GM19372 (cell line): ENCODE results near the gene EFHC1.

Source experiments
- ATAC-seq: cut with Tn5 transposase; IDR thresholded peaks from one replicate; pipeline ENCODE4 v1.9.1; 2021; ENCODE audit warnings: mild to moderate bottlenecking, low read depth, moderate library complexity; ENCODE audit not compliant: unreplicated experiment

The EFHC1 gene

DNA sequence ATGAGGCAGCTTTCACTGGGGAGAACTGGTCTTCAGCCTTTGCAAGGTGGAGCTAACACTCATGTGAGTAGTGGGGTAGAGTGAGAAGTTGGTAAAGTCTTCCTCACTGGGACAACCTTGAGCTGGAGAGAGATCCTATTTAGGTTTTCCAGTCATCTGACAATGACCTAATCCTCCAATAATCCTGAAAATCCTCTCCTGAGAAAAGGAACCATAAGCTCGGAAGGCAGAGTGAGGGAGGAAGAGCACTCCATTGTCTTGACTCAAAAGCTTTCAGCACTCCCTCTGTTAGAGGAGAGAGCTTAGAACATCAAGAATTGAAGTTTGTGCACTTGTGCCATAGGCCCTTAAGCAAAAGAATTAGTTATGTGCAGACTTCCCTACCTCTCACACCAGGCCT is 78.9 kb downstream of the EFHC1 start:
- no peak for ATAC-seq

DNA sequence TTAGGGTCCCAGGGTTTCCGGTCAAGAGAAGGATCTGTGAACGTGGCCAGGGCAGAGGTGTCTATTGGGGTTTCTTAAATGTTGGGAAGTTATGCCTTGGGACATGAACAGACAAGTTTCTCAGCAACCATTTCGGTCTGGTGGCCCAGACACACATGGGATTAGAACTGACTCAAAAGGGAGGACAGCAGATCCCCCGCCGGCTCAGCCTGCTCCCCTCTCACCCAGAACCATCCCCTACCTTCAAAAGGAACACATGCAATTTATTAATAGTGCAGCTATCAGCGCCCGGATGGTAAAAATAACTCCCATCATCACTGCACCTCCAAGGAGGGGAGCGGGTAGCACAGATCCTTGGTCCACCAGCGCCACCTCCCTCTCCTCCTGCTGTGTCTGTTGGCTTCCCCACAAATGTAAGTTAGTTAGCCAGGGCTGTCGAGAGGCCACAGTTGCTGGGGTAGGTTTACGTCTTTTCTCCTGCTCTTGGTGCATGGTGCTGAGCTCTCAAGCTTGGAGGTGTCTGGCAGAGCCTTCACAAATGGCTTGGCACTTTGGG is 79.6 kb downstream of the EFHC1 start:
- ATAC-seq: no peak

DNA sequence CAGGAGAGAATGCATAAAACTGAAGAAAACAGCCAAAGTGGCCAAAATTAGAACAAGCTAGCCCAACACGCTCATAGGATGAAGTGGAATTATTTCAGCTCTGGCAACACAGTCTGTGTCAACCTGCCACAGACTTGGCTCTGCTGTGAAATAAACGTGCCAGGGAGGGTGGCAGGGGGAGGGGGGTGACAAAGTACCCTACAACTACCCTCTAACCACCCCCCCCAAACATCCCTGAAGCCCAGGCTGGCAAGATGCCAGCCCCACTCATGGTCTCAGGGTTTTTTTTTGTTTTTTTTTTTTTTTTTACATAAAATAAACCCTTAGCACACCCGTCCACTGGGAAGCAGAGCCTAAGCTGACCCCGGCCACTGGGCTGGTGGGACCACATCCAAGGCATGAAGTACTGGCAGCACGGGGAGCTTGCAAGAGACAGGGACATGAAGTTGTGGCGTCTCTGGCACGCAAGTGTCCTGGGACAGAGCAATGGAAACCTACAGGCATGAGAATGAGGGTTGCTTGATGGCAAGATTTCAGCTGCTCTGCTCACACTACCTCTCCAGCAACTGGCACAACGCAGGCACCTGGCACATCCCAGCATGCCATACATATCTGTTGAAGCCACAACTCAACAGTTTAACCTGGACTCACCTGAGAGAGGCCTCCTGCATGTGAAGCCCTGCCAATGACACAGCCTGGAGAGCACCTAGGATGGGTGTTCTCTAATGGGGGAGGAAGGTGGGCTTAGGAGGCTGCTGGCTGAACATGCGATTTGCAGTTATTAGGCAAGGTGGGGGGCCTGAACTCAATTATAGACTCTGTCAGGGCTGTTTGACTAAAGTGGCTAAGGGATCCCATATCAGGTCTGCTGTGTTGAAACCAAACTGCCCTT is 80.3 kb downstream of the EFHC1 start:
- no peak for ATAC-seq

DNA sequence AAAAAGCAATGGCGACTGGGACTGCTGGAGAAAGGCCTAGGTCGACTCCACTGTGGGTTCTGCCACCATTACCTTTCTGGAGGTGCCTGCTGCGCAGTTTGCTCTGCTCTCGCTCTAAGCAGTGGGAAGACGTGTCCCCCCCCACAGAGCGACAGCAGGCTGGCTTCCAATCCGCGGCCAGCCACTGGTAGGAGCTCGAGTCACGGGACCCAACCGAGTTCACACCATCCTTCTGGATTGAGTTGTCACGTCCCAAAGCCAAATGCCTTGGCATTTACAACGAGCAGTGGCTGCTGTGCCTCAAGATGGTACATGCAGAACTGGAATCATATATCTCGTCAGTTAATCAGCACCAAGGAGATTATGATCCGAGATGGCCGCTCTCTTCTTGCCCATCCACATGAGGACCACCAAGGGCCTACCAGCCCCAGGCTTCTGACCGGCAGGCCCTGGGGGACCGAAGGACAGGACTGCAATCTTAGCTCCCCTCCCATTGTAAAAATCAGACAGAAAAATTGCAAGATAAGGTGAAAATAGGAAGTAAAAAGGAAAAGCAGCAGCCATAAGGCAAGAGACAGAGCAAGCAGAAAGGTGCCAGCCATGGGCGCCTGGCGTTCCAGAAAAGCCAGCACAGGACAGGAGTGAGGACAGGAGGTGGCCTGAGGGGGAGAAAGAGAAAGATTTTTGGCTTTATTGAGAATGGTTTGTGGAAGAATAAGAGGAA is 82.3 kb downstream of the EFHC1 start:
- no peak for ATAC-seq

DNA sequence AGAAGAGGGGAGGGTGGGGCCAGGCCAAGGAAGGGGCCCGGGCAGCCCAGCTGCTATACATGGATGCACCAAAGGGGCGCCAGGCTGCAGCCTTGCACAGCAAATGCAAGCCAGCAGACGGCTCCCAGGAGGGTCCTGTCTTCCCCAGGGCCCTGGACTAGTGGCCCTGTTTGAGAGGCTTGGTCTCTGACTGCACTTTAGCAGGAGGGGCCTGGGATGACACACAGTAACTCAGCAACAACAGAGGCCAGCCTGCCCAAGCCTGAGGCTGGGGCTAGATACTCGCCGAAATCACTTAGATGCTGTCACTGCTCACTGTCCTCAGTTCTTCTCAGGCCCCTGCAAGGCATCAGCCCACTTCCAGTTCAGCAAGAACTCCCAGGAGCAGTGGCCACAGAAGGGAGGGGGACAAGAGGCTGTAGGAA is 83.2 kb downstream of the EFHC1 start:
- no peak for ATAC-seq

DNA sequence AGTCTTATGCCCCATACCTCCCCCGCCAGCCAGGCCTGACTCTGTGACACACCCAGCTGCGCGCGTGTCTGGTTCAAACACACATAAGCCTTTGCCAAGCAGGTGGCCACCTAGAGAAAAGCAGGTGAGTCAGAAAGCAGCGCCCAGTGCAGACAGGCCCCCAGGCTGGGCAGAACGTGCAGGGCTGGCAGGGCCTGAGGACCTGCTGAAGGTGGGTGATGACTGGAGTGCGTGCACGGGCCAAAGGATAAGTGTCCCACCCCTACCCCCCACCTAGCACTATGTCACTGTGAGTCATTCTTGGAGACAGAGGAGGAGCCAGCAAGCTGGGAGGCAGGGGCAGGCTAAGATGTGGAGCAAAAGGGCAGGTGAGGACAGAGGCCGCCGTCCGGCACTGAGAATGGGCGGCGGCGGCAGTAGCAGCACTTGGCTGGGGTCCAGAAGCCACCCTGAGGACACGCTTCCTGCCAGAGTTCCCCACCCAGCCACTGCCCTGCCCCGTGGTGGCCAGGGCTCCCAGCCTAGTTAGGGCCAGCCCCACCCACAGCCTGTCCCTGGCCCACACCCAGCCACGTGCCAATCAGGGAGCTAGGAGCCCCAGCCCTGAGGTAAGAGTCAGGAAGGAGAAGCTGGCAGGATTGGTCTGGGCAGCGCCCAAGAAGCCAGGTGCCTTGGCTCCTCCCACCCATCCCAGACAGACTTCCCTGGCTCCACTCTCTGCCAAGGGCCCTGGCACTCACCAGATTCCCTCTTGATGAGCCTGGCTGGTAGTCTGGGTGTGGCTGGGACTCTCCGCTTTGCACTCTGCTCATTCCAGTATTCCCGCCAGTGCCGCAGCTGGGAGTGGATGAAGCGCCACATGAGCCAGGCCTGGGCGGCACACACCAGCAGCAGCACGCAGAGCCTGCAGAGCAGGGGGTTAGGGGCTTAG is 84.0 kb downstream of the EFHC1 start:
- ATAC-seq: no peak

DNA sequence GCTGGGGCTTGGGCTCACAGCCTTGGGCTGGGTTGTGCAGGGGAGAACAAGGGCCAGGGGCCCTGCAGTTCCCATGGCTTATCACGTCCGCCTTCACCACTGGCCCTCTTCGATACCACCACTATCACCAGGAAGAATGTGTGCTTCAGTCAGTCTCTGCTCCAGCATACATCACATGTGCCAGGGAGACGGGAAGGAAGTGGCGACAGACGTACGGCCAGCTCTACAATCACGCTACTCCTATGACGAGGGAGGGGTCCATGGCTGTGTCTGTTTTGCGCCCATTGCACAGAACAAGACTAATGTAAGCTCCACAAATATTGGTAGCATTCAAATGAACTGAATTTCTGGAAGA is 84.6 kb downstream of the EFHC1 start:
- no peak for ATAC-seq

DNA sequence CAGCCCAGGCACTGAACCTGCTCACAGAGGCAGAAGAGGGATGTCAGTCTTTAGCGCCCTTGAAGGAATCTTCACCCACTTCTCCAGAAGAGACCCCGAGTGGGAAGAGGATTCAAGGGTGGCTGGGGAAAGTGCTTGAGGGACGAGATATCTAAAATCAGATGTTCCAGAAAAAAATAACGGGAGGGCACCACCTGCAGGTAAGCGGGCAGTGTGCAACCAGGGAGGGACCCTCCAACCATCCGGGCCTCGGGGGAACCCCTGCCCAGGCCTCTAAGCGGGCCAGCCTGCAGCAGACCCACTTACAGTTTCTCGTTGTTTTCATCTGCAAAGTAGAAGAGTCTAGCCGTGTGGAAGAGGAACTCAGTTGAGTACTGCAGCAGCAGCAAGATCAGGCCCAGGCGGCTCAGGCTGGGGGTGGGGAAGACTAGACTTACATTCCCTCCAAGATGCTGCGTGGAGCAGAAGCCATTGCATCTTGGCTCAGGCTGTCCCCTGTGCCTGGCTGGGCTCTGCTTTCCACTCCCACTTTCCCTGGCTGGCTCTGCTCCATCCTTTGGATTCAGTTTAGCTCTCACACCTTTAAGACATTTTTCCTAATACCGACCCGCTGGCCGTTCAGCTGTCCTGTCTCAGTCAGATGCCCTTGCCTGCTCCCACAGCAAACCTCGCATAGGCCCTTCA is 85.7 kb downstream of the EFHC1 start:
- ATAC-seq: no peak

DNA sequence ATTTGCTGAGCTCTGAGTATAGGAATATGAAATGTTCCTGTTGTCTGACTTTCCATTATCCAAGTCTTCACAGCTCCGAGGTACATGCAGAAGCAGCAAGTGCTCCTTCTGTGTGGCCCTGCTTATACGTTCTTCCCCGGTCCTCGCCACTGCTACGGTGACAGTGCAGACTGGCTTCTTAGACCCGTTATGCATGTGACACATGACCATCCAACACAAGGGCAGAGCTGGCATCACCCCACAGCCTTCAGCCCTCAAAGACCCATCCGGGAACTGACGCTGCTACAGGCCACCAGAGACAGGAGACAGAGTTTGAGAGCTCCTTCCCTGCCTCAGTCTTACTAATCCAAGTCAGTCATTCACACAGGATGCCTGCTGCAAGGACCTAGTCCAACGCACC is 86.3 kb downstream of the EFHC1 start:
- ATAC-seq: no peak

DNA sequence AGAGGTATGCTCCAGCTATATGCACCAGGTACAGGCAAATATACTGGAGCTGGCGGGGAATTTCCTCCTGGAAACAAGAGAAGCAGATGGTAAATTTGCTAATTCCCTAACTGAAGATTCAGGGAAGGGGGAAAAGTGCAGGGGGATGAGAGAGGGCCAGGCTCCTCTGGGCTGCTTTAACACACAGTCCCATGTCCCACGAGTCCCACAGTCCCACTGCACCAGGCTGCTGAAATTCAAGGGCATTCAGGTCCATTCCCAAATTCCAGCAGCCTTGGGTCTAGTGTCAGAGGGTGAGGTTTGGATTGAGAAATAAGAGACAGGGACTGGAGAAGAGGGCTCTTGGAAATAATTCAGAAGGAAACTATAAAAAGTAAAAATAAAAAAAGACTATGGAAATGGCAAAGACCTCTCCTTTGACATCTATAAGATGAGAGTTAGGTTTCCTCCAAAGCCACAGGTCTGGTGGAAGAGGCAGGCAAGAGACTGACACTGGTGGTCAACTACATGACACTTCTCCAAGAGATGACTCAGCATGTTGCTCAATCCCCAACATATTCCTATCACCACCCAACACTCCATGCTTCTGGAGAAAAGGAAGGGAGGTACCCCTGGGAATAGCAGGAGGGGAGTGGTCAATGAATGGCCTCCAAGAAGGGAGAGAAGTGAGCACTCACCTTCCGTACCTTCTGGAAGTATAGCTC is 87.6 kb downstream of the EFHC1 start:
- ATAC-seq: no peak

DNA sequence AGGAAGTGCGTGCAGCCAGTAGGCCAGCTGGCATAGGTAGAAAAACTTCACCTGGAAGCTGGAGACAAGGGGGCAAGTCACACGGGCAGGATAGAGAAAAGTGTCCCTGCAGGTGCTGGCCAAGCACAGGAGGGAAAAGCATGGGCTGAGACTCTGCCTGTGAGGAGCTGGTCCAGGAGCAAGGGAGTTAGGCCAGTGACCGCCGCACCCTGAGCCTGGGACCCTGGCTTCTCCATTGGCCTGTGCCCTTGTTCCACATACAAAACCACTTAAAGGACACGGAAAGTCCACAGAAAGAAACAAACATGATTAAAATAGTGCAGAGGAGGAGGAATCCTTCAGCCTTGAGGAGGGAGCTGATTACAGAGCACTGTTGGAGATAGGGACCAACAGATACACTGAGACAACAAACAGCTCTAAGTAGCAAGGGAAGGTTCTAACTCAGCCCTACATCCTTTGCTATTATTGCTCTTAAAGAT is 88.2 kb downstream of the EFHC1 start:
- no peak for ATAC-seq

DNA sequence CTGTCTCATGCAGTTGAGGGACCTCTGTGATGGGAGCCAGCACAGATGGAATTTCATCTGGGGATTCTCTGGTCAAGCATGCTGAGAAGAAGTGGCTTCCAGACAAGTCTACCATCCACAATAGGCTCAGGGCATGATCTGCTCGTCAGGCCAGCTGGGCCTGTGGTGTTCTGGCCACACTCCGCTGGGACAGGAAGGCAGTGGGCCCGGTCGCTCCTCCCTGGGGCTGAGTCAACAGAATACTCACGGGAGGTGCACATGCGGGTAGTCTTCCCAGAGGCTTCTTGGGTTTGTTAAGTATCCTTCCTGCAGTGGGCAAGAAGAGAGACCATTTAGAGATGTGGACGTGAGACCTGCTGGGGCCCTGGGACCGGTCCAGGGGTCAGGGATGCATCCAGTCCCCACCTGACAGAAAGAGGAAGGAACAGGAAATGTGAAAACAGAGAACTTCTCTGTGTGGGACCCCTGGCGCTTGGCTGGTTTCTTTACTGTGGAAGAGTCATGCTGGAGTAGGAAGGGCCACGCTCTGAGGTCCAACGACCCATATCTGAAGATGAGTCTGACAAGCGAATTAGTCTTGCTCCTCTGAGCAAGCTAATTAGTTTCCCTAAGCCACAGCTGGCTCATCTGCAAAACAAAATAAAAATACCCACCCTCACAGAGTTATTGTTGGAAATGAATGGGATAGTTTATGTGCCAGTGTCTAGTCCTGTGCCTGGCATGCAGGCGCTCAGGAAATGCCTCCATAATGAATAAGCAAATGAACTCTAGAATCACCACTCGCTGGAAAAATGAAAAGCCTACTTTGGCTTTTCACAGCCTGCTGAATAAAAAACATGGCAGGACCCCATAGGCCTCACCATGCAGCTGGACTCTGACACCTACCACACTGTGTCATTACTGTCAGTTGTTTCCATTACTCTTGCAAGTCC is 89.4 kb downstream of the EFHC1 start:
- ATAC-seq: no peak

DNA sequence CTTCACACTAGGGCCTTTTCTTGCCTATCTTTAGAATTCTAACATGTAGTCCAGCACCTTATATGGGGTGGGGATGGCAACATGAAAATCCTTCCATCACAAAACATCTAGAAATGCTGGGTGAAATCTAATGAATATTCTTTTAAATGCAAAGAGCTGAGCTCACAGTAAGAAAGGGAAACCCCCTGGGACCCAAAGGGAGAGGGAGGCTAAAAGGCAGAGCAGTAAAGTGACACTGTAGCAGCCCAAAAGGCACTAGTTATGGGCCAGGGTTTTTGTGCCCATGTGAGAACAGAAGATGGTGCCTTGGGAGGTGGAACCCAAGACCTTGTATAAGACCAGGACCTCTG is 90.0 kb downstream of the EFHC1 start:
- ATAC-seq: no peak

DNA sequence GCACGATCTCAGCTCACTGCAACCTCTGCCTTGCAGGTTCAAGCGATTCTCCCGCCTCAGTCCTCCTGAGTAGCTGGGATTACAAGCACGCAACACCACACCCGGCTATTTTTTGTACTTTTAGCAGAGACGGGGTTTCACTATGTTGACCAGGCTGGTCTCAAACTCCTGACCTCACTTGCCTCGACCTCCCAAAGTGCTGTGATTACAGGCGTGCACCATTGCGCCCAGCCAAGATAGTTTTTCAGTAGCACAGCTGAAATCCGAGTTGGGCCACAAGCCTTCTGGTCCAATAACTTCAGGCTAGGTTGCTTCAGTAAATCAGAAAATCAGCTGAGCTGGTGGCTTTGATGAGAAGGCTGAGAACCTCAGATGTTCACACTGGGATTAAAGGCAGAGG is 91.0 kb downstream of the EFHC1 start:
- ATAC-seq: no peak

DNA sequence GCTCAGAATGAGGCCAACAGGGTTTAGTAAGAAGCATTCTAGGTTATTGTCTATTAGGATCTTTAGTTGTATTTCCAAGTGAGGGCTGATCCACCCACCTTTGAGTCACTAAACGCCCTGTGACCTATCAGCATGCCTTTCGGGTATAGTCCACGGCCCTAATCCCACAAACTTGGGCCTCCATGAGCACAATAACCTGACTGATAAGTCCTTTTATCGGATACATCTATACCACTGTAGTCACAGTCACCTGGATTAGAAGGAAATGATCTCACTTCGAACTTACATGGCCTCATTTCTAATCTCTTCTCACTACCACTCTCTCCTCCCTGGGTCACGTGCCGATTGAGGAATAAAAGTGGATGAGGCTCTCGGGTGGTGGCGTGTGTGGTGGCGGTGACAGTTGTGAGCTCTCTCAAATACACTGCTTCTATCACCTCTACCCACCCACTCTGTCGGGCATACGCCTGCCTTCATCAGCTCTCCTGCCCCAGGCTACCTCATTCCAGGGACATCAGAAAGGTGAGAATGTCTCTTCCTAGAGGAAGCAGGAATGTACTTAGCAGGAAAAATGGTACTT is 91.5 kb downstream of the EFHC1 start:
- no peak for ATAC-seq

DNA sequence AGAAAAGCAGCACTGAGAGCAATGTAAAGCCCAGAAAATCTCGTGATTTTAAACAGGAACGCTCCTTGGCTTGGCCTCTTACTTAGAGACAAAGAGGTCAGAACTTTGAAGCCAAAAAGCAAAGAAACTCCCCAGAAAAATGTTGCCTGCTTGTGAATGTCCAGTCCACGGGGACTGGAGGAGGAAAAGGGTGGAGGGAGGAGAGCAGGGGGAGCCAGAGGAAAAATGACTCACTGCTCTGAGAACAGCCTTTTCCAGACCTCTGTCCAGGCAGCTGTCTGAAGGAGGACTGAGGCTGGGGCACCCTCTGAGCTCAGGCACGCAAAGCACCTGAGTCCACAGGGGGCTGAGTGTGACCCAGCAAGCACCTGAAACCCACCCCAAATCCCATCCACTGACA is 92.1 kb downstream of the EFHC1 start:
- no peak for ATAC-seq

DNA sequence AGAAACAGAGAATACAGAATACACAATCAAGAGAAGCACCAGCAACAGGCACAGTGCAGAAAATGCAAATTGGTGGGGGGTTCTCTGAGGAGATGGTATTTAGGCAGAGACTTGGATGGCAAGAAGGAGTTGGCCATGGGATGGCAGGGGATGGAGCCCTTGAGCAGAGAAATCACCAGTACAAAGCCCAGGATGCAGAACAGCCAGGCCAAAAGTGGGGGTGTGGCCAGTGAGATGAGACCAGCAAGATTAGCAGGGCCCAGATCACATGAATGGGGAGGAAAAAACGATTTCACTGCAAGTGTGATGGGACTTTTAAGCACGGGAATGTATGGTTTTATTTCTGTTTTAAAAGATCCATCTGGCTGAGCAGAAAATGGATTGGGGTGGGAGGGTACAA is 93.3 kb downstream of the EFHC1 start:
- ATAC-seq: no peak

DNA sequence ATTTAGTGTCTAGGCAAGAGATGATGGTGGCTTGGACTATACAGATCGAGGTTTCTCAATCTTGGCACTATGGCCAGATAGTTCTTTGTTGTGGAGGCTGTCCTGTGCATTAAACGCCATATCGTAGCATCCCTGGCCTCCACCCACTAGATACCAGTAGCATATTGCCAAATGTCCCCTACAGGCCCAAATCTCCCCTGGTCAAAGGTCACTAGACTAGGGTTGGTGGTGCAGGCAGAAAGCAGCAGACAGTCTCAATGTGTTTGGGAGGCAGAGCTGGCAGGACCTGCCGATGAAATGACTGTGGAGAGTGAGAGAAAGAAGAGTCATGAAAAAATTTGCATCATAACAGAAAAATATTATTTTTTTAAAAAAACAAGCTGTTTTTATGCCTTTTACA is 93.8 kb downstream of the EFHC1 start:
- ATAC-seq: no peak
